Right hindlimb (tissue), 1 donor: ENCODE measurements around the gene TRAF5.

Source experiments
- DNase-seq: peaks from one replicate; pipeline ENCODE4 v3.0.0-alpha.2; 2018

Gene TRAF5

GRCh38 chr1:211328866-211329475 is 2.3 kb downstream of the TRAF5 start:
- DNase-seq = no peak

GRCh38 chr1:211329764-211330201 is 3.1 kb downstream of the TRAF5 start:
- DNase-seq = no peak

GRCh38 chr1:211330282-211330936 is 3.8 kb downstream of the TRAF5 start:
- DNase-seq = no peak

- DNase-seq = no peak
Measured at GRCh38 chr1:211331011-211331709, 4.5 kb downstream of the TRAF5 start.

- no peak for DNase-seq
Measured at GRCh38 chr1:211332036-211332616, 5.5 kb downstream of the TRAF5 start.

GRCh38 chr1:211332830-211333229 is 6.2 kb downstream of the TRAF5 start:
- no peak for DNase-seq

GRCh38 chr1:211333906-211334305 is 7.3 kb downstream of the TRAF5 start:
- no peak for DNase-seq

- DNase-seq = no peak
Measured at GRCh38 chr1:211334986-211335385, 8.4 kb downstream of the TRAF5 start.

- DNase-seq = no peak
Measured at GRCh38 chr1:211335522-211336157, 9.0 kb downstream of the TRAF5 start.

- no peak for DNase-seq
Measured at GRCh38 chr1:211336161-211336560, 9.5 kb downstream of the TRAF5 start.

GRCh38 chr1:211336775-211337174 is 10.1 kb downstream of the TRAF5 start:
- no peak for DNase-seq

GRCh38 chr1:211337430-211338223 is 11.0 kb downstream of the TRAF5 start:
- no peak for DNase-seq

GRCh38 chr1:211338224-211338620 is 11.6 kb downstream of the TRAF5 start:
- no peak for DNase-seq

- no peak for DNase-seq
Measured at GRCh38 chr1:211339631-211340041, 13.0 kb downstream of the TRAF5 start.

GRCh38 chr1:211340622-211341507 is 14.2 kb downstream of the TRAF5 start:
- DNase-seq = no peak

GRCh38 chr1:211341999-211342398 is 15.4 kb downstream of the TRAF5 start:
- no peak for DNase-seq

- DNase-seq = no peak
Measured at GRCh38 chr1:211343607-211344006, 17.0 kb downstream of the TRAF5 start.

- no peak for DNase-seq
Measured at GRCh38 chr1:211344152-211344618, 17.6 kb downstream of the TRAF5 start.

- DNase-seq = no peak
Measured at GRCh38 chr1:211345719-211346118, 19.1 kb downstream of the TRAF5 start.

- DNase-seq = no peak
Measured at GRCh38 chr1:211347077-211347844, 20.6 kb downstream of the TRAF5 start.
